AG09309 (cell line): ENCODE results near the gene PI4KA.

Experiments used
- DNase-seq: peaks from one replicate; pipeline ENCODE4 v3.0.0-alpha.2; 2010; ENCODE audit warnings: low read depth
- H3K4me3 ChIP-seq: 2 replicates; pipeline ENCODE4 v1.5.1; 2011; ENCODE audit warnings: mild to moderate bottlenecking, low read depth, low read length, moderate library complexity; ENCODE audit not compliant: control insufficient read depth
- CTCF ChIP-seq: IDR thresholded peaks from 2 replicates; pipeline ENCODE4 v1.5.1; 2011; ENCODE audit warnings: mild to moderate bottlenecking, low read depth, low read length, inconsistent platforms; ENCODE audit not compliant: insufficient read depth, control insufficient read depth; ENCODE audit errors: missing control alignments

PI4KA gene

GRCh38 chr22:20747223-20747622, 111.4 kb downstream of the PI4KA start:
- H3K4me3 ChIP-seq: no peak overlapping the region
- no peak for TF ChIP-seq CTCF
- no peak for DNase-seq

GRCh38 chr22:20746431-20747189, 112.0 kb downstream of the PI4KA start:
- DNase-seq: no peak
- no peak for TF ChIP-seq CTCF
- H3K4me3 ChIP-seq: no peak overlapping the region

GRCh38 chr22:20745119-20745518, 113.5 kb downstream of the PI4KA start:
- no peak overlapping the region for H3K4me3 ChIP-seq
- DNase-seq: no peak
- no peak for TF ChIP-seq CTCF

- DNase-seq: no peak
- H3K4me3 ChIP-seq: no peak overlapping the region
- TF ChIP-seq CTCF: no peak
These were observed 114.2 kb downstream of the PI4KA start for GRCh38 chr22:20744456-20744855.

- no peak for DNase-seq
- no peak for TF ChIP-seq CTCF
- H3K4me3 ChIP-seq: no peak overlapping the region
These were observed 115.8 kb downstream of the PI4KA start for GRCh38 chr22:20742764-20743163.

GRCh38 chr22:20741634-20742581, 116.7 kb downstream of the PI4KA start:
- TF ChIP-seq CTCF: peak; percentile 64
- no peak overlapping the region for H3K4me3 ChIP-seq
- no peak for DNase-seq
